Measurements from ENCODE around the gene PRKAG2.

DNA sequence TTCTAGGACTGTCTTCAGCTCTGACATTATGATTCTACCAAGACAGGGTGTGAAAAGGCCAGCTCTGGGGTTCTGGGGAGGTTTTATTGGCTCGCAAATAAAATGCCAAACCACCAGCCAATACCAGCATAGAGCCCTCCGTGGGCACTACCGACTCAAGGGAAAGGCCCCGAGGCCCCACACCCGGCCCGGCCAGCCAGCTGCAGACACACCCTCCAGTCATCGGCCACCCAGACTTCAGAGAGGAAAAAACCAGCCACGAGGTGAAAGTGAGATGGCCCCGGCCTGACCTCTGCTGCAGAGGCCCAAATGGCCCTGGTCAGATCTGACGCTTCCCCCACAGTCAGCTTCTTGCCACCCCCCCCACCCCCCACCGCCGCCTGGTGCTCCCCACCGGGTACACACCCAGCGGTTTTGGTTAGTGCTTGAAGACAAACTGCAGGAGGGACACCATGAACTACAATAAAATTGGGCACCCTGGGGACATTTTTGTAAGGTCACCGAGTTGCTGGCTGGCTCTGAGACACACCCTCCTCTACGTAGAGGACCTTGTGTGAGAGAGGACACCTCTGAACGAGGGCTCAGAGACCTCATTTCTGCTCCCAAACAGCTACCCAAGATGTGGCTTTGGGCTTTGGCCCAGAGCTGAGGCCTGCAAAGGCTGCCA, 79.9 kb downstream of the PRKAG2 start:
- TF ChIP-seq POLR2AphosphoS5 (IDR thresholded peaks at IDR 0.05; ENCODE audit: low read depth, low read length) (no peak), POLR2A (IDR thresholded peaks at IDR 0.05; ENCODE audit: low read depth, low read length) (no peak), TAF1 (IDR thresholded peaks at IDR 0.05; ENCODE audit: low read depth, low read length) (no peak)

Measured in GM12891 (cell line).